GM21723 (cell line): Measurements from ENCODE around the gene ARL15.
"Not testable (repeated sequence)": the region's sequence is repeated elsewhere in the genome, so short reads cannot be mapped to it uniquely, and the experiment has no call there.

Experiments
- ATAC-seq: cut with Tn5 transposase; IDR thresholded peaks from one replicate; pipeline ENCODE4 v1.9.1; 2021; ENCODE audit warnings: mild to moderate bottlenecking, moderate library complexity; ENCODE audit not compliant: unreplicated experiment

The ARL15 gene

GRCh38 chr5:54049144-54049543 lies 261.2 kb downstream of the ARL15 start:
- no peak for ATAC-seq

DNA sequence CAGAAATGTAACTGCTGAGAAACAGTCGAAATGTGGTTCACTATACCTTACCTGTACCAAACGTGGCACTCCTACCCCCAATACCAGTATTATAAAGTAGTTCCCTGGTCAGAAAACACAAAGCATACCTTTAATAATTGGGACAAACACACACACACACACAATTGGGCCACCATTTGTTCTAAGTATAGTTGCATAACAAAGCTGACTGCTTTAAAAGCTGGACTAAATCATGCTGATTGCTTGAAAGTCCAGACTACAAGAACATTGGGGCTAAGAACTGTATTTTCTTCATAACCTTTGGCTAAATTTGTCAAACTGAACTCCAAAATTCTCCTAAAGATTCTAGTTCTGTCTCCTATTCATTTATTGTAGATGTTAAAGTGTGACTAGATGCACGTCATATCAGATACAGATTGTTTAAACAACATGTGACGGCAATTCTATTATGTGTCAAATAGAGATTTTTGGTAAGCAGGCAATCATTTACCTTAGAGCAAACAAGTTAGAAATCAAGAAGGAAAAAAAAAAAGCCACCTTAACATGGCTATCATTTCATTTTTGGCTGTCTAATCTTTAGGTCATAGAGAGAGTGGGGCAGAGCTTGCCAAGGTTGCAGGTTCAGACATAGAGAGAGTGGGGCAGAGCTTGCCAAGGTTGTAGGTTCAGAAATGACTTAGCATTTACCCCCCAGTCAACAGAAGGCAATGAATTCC lies 265.1 kb downstream of the ARL15 start:
- ATAC-seq, result no peak

DNA sequence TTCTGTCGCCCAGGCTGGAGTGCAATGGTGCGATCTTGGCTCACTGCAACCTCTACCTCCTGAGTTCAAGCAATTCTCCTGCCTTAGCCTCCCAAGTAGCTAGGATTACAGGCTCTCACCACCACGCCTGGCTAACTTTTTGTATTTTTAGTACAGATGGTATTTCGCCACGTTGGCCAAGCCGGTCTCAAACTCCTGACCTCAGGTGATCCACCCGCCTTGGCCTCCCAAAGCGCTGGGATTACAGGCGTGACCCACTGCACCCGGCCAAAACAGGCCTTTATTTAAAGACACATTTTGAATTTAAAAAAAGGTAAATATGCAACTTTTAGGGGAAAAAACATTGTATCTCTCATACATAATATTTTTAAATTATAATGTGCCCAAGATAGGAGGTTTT lies 266.1 kb downstream of the ARL15 start:
- ATAC-seq, result not testable (repeated sequence)

- ATAC-seq, result no peak
These were observed 269.6 kb downstream of the ARL15 start for GRCh38 chr5:54040804-54041203.

DNA sequence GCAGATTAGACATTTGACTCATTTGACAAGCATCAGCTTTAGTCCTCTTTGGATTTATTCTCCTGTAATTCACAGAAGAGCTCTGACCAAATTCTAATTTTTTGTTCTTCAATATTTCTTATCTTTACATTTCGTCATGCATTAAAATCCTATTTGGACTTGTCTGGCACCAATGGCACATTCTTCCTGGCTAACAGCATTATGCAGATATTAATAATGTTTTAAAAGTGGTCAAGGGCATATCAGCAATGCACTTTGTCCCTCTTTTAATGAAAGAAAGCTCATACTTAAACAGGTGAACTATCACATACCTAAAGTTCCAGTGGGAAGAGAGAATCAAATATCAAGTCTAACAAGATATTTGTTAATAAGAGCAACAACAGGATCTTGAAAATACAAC lies 270.4 kb downstream of the ARL15 start:
- no peak for ATAC-seq

- ATAC-seq, result no peak
These were observed 273.2 kb downstream of the ARL15 start for GRCh38 chr5:54037205-54037604.

DNA sequence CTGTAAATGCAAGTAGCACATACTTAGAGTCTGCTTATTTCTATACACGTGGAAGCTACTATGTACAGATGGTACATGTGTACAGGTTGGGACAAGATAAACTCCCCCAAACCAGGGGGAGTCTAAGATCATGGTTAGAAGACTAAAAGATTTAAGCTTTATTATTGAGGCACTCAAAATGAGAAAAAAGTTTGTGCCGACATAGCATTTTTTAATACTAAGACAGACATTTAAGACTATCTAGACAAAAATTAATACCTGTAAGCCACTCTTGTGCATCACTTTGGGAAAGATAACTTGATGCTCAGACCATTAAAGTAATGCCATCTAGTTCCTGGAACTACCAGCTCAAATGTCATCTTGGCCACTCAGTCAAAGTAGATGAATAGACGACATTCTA lies 279.4 kb downstream of the ARL15 start:
- ATAC-seq, result no peak

DNA sequence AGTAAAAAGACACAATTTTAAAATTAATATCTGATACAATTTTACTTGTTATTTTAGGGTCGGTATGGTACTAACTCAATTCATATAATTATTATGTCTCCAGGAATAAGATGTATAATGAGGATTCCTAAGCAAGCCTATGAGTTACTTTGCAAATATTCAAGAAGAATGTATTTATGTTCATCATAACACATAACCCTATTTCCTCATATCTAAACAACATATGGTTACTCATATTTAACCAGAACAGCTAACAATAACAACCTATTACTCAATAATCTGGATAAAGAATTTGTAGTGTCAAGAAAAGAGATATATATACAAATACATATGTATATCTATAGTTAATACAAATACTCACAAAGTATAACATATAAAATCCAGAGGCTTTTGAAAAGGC lies 285.9 kb downstream of the ARL15 start:
- no peak for ATAC-seq

DNA sequence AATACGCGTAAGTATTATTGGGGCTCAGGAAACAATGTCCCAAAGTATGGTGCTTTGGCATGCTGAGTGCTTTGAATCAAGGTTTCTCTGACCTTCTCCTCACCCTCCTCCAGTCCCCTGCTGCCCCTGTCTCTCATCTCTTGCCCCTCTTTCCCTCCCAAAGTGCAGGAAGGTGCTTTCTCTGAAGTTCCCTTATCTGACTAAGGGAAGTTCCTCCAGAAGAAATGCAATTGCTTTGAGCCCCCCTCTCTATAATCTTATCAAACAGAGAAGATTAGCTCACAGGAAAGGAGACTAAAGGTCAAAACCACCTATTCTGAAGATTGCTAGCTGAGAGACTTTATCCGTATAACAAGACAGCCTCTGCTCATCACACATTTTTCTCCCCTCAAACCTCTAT lies 288.1 kb downstream of the ARL15 start:
- ATAC-seq, result no peak

DNA sequence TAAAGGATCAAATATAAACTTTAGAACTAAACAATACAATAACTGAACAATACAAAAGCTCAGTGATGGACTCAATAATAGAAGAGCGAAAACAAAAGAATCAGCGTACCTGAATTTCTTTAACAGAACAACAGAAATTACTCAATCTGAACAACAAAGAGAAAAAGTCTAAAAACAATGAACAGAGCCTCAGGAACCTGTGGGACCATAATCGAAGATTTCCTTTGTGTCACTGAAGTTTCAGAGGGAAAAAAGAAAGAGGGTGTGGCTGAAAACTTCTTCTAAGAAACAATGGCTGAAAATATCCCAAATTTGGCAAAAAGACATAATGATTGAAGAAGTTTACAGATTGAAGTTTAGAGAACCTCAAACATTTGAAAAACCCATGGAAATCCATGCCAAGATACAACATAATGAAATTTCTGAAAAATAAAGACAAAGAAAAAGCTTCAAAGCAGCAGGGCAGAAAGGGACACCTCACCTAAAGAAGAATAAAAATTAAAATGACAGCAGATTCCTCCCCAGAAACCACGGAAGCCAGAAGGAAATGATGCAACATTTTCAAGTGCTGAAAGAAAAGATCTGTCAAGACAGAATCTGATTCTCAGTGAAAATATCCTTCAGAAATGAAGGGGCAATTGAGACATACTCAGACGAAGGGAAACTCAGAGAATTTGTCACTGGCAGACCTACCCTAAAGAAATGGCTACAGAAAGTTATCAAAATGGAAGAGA lies 288.8 kb downstream of the ARL15 start:
- ATAC-seq, result no peak

- ATAC-seq, result no peak
These were observed 291.9 kb downstream of the ARL15 start for GRCh38 chr5:54018438-54018837.

DNA sequence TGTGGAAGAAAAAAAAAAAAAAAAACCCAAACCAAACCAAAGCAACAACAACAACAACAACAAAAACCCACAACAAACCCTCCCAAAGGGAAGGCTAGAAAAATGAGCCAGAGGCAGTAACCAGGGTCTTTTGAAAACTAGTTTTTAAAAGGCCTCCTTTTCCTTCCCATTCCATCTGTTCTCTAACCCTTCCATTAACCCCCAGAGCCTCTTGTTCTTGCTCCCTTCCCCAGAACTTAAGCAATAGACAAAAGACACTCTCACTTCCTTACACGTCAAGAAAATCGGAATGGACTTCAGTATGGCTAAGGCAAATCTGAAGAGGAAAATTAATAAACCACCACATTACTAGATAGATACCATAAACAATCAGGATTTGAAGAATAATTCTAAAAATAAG lies 292.8 kb downstream of the ARL15 start:
- no peak for ATAC-seq

- ATAC-seq, result no peak
These were observed 296.7 kb downstream of the ARL15 start for GRCh38 chr5:54013556-54014194.

DNA sequence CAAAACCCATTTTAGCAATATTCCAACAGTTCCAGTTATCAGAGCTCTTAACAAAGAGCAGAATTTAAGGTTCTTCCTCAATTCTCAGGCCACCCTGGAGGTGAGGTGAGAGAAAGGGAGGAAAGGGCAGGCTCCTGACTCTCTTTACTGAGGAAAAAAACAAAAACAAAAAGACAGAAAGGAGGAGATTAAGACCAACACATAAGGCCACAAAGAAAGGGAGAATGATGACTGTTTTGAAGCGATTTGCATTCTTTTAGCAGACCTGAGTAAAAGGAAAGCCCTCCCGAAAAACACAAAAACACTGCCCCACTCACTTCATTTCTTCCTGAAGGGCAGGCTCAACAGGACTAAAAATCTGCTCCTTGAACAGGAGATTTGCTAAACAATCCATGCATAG lies 300.5 kb downstream of the ARL15 start:
- no peak for ATAC-seq

DNA sequence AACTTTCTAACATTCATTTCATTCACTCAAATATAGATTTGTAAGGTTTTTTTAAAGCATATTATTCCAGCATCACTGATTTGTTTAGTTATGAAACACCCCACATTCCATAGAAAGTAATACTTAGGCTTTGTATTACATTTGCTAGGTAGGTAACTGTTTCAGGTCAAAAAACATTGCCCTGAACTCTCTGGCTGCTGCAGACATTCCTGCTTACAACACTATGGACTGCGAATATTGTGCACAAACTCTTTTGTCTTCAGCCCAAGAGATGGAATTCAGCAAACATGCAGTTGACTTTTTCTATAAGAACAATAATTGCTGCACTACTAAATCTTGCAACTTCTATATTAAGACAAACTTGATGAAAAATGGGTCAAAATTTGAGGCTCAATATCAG lies 301.0 kb downstream of the ARL15 start:
- ATAC-seq, result no peak

DNA sequence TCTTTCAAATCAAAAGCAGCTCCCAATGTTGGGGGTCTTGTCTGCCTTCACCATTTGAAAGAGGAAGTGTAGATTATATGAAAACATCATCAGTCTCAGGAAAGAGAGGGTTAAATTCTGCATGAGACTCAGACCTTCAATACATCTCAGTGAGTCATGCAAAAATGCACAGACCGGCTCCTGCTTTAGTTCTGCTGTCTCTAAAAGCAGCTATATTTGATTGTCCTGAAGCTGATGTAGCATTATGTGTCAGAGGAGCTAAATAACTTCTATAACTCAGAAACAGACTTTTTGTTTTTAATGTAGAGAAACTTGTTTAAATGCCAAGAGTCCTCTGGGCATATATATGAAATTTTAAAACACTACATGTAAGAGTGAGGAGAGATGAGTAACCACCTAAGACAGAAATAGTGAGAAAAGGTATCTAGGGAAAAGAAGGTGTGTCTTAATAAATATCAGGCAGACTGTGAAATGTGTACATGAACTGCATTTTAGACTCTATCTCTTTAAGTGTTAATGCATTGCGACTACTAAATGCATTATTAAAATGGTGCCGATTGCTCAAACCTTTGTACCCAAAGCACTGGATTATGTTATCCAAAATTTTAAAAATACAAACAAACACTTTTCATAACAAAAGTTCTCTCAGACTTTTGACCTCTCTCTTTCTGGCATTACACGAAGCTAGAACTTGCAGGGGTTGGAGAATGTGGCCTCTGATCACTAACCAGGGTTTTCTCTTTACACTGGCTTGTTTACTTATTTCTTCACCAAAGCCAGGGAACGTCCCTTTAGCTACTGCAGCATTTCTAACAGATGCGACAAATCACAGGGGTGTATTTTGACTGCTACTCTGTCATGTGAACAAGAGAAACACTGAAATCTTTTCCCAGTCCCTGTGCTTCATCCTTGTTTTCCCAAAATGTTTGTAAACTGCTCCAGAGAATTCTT lies 302.3 kb downstream of the ARL15 start:
- ATAC-seq, result no peak

DNA sequence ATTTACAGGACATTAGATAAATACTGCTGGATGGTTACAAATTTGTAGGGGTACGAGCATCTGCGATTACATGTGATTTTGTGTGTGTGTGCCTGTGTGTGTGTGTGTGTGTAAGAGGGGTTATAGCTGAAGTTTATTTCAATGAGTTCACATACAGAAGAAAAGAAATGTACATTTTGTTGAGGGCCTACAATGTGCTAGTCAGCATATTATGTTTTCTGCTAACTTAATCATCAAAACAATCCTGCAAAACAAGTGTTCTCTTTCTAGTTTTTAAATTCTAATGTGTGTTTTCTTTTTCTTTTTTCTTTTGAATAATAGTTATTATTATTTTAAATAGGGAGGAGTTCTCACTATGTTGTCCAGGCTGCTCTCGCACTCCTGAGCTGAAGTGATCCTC lies 305.7 kb downstream of the ARL15 start:
- ATAC-seq, result no peak

DNA sequence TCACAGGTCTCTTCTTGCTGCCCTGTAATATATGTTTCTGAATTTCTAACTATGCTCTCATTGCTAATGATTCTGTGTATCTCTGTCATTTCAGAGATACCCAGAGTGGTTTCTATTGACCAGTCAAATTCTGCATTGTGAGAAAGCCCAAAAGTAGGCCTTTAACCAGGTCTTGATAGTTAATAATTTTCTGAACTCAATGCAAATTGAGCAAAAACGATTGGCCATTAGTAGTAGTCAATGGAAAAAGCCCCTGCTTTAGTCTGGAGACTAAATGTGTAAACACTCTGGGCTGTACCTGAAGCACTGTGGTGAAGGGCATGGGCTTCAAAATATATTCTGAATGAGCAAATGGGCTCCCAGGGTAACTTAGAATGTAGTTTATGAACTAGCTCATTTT lies 307.6 kb downstream of the ARL15 start:
- ATAC-seq, result no peak

GRCh38 chr5:54001976-54002775 lies 308.2 kb downstream of the ARL15 start:
- no peak for ATAC-seq

DNA sequence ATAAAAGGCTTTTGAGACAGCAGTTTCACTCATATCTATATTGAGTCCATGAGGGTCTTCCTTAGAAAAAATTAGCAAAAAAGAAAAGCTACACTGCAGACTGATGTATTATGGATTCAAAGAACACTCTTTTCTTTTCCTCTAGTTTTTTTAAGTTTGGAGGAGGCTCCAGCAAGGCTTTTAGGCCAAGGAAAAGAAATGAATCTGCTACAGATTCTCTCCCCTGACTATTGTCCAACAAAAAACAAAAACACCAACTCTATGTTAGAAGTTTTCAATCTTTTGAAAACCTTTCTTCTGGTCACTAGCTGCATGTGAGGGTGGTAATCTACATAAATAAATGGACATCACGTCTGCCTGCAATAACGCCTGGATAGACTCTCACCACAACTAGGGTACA lies 310.4 kb downstream of the ARL15 start:
- no peak for ATAC-seq
